Left ventricle myocardium inferior (tissue), 1 donor: Measurements from ENCODE around the gene IQGAP2. TPM values are rescaled to one million over a fixed set of nuclear protein-coding genes. Genes with fewer than 3 reads are reported as not detected.
"Not testable (repeated sequence)": the region's sequence is repeated elsewhere in the genome, so short reads cannot be mapped to it uniquely, and the experiment has no call there.

Experiments used
- DNase-seq: peaks from one replicate; pipeline ENCODE4 v3.0.0-alpha.2; 2020
- H3K27ac ChIP-seq: fragments of 200-600 bp; replicated peaks from 2 replicates; pipeline ENCODE4 v1.8.0; 2021
- H3K27me3 ChIP-seq: fragments of 200-600 bp; 2 replicates; pipeline ENCODE4 v1.8.0; 2021; ENCODE audit warnings: low read depth
- H3K36me3 ChIP-seq: fragments of 200-600 bp; 2 replicates; pipeline ENCODE4 v1.8.0; 2021
- H3K4me1 ChIP-seq: fragments of 200-600 bp; 2 replicates; pipeline ENCODE4 v1.8.0; 2021
- H3K4me3 ChIP-seq: fragments of 200-600 bp; 2 replicates; pipeline ENCODE4 v1.8.0; 2021; ENCODE audit warnings: mild to moderate bottlenecking, moderate library complexity
- H3K9me3 ChIP-seq: fragments of 200-600 bp; replicated peaks from 2 replicates; pipeline ENCODE4 v1.8.0; 2021
- intact Hi-C: fragments of 100-400 bp; cut with micrococcal nuclease; formaldehyde crosslinking; loops from one replicate; pipeline ENCODE4 v1.11.0; 2022
- total RNA-seq: library from RNA; stranded (reverse); fragmentation: NEBNext Ultra II Directional; extraction: Animal tissue kit (Norgen Biotek cat#: 25700); gene quantifications from one replicate; pipeline ENCODE4 v1.2.1, GENCODE V29; 2021
- TF ChIP-seq, protein P1 (sequence below): fragments of 200-600 bp; IDR thresholded peaks from 2 replicates; pipeline ENCODE4 v1.8.0; 2021; ENCODE audit warnings: antibody characterized with exemption, mild to moderate bottlenecking, borderline replicate concordance
- donor health status: DM: no; HTN: yes; CAD: no; lungs with severe emphysema.

Gene IQGAP2
- total RNA-seq, 1 donor from 2014 or later = 4.1 TPM

DNA sequence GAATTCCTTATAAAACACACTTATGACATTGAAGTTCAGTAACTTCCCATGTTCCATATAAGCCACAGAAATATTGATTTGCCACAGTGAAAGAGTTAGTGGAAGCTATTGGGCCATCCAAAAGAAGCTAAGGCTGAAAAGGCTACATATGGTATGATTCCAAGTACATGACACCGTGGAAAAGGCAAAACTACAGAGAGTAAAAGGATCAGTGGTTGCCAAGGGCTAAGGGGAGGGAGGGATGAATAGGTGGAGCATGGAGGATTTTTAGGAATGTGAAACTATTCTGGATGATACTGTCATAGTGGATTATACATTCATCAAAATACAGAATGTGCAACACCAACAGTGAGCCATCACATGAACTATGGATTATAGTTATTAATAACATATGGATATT lies 110.4 kb downstream of the IQGAP2 start:
- DNase-seq = no peak
- intact Hi-C loops = no loop called here

DNA sequence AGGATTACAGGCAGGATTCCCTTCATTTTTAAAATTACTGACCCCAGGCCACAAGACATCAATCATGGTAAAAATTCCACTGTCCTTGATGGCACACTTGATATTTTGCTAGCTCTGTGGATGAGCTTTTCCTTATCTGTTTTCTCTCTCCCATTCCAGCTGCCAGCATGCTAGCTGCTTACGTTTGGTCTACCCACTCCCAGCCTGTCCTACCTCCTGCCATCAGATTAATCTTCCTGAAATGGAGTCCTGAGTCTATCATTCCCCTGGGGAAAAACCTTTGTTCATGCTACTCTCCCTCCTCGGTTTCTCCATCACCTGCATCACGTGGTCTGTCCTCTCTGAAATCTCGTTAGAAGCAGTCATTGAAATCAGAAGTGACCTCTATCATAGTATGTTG lies 111.2 kb downstream of the IQGAP2 start:
- Histone ChIP-seq H3K36me3 (no peaks in the 10 kb centered on the region), H3K27me3 (peaks cover 15% of the 10 kb centered on the region), H3K4me3 (no peak overlapping the region), H3K9me3 (no peaks in the 10 kb centered on the region), H3K27ac (no peak overlapping the region), H3K4me1 (no peaks in the 10 kb centered on the region)
- TF ChIP-seq, protein P1, sequence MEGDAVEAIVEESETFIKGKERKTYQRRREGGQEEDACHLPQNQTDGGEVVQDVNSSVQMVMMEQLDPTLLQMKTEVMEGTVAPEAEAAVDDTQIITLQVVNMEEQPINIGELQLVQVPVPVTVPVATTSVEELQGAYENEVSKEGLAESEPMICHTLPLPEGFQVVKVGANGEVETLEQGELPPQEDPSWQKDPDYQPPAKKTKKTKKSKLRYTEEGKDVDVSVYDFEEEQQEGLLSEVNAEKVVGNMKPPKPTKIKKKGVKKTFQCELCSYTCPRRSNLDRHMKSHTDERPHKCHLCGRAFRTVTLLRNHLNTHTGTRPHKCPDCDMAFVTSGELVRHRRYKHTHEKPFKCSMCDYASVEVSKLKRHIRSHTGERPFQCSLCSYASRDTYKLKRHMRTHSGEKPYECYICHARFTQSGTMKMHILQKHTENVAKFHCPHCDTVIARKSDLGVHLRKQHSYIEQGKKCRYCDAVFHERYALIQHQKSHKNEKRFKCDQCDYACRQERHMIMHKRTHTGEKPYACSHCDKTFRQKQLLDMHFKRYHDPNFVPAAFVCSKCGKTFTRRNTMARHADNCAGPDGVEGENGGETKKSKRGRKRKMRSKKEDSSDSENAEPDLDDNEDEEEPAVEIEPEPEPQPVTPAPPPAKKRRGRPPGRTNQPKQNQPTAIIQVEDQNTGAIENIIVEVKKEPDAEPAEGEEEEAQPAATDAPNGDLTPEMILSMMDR = no peak
- intact Hi-C loops = no loop called here
- no peak for DNase-seq

More for the DNA sequence above, 110.4 kb downstream of the IQGAP2 start:
- no peaks in the 10 kb centered on the region for H3K4me1 ChIP-seq
- H3K36me3 ChIP-seq = no peaks in the 10 kb centered on the region
- H3K9me3 ChIP-seq = no peaks in the 10 kb centered on the region
- H3K4me3 ChIP-seq = no peak overlapping the region
- TF ChIP-seq, protein P1 = no peak
- peaks cover 15% of the 10 kb centered on the region for H3K27me3 ChIP-seq
- no peak overlapping the region for H3K27ac ChIP-seq

DNA sequence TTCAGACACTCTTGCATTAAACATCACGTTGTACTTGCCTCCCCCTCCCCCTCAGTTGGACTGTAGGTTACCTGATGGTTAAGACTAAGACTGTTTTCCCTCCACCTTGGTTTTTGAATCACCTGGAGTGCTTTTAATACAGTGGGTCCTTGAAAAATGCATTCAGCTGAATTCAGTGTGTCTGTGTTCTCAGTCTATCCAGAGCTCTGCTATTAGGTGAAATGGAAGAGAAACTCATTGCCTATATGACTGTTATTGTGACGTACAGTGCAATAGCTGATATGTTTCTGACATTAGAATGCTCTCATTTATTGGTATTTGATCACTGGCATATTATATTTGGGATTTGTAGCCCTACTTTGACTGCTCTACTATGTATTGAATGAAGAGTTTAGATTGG lies 111.6 kb downstream of the IQGAP2 start:
- TF ChIP-seq, protein P1 = no peak

DNA sequence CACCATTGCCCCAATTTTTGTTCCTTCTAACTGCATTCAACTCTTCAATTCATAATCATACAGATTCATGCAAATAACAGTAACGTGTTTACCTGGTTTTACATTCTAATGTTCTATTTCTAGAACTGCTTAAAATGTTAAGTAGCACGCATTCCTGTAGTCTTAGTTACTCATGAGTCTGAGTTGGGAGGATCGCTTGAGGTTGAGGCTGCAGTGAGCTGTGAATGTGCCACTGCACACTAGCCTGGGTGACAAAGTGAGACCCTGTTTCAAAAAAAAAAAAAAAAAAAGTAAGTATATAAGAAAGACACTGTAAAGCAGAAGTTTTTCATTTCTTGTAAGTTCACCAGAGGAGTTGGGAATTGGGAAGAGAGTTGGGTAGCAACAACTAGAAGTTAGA lies 114.2 kb downstream of the IQGAP2 start:
- no peaks in the 10 kb centered on the region for H3K9me3 ChIP-seq
- no peak overlapping the region for H3K4me3 ChIP-seq
- H3K36me3 ChIP-seq = no peaks in the 10 kb centered on the region
- H3K4me1 ChIP-seq = no peaks in the 10 kb centered on the region
- no peak overlapping the region for H3K27ac ChIP-seq
- DNase-seq = no peak
- intact Hi-C loops = no loop called here
- peaks cover 15% of the 10 kb centered on the region for H3K27me3 ChIP-seq
- TF ChIP-seq, protein P1 = no peak

More for the DNA sequence above, 111.6 kb downstream of the IQGAP2 start:
- intact Hi-C loops = no loop called here
- no peaks in the 10 kb centered on the region for H3K36me3 ChIP-seq
- H3K4me3 ChIP-seq = no peak overlapping the region
- DNase-seq = no peak
- H3K9me3 ChIP-seq = no peaks in the 10 kb centered on the region
- no peak overlapping the region for H3K27ac ChIP-seq
- H3K27me3 ChIP-seq = peaks cover 15% of the 10 kb centered on the region
- H3K4me1 ChIP-seq = no peaks in the 10 kb centered on the region

DNA sequence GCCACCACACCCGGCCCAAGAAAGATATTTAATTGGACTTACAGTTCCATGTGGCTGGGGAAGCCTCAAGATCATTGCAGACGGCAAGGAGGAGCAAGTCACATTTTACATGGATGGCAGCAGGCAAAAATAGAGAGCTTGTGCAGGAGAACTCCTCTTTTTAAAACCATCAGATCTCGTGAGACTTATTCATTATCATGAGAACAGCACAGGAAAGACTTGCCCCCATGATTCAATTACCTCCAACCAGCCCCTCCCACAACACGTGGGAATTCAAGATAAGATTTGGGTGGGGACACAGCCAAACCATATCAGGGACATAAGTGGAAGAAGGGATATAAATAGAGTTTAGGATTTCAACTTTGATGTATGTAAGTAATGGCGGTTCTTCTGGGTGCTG lies 115.2 kb downstream of the IQGAP2 start:
- H3K9me3 ChIP-seq, H3K36me3 ChIP-seq, intact Hi-C loops, H3K4me1 ChIP-seq, DNase-seq, H3K4me3 ChIP-seq, H3K27ac ChIP-seq: not testable (repeated sequence)
- peaks cover 15% of the 10 kb centered on the region for H3K27me3 ChIP-seq

DNA sequence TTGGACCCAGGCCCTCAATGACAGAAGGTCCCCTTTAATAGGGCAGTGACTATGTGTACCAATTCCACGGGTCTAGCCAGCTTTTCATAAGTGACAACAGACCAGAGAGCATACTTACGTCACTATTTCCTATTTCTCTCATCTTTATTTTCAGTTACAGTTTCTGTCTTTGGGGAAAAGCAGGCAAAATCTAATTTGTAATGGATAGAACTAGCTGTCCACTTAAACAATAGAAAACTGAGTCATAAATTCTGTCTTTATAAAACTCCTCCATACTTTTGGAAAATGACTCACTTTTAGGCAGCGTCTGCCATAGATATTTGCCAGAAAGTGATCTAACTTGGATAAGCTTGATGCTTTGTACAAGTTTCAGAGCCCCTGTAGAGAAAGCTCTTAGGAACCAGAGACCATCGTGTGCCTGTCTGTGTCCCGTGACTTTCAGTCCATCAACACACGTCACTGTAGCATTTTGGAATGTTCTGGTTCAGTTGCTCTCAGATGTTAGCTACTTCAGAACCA lies 118.2 kb downstream of the IQGAP2 start:
- Histone ChIP-seq H3K36me3 (no peaks in the 10 kb centered on the region), H3K4me3 (no peak overlapping the region), H3K27me3 (peaks cover 8% of the 10 kb centered on the region), H3K9me3 (no peaks in the 10 kb centered on the region), H3K4me1 (no peaks in the 10 kb centered on the region), H3K27ac (peak overlapping the region; percentile 1)
- DNase-seq = no peak
- intact Hi-C loops = no loop called here
- TF ChIP-seq, protein P1 = no peak
